PC-9 (cell line): ENCODE measurements around the gene SSR1. TPM values are rescaled to one million over a fixed set of nuclear protein-coding genes. Genes with fewer than 3 reads are reported as not detected.

Experiments used
- BruUV-seq: library from RNA; stranded (reverse); fragments of 400-500 nt; replicated peaks from 2 replicates; lab custom pipeline; 2021; lab: Mats Ljungman, UMichigan
- CTCF ChIA-PET: fragments of 300-600 bp; sonication (Branson Sonifier 250); formaldehyde crosslinking; loops from one replicate; lab custom pipeline; 2022; ENCODE audit warnings: antibody characterized with exemption; lab: Charles Lee
- POLR2A ChIA-PET: fragments of 300-600 bp; sonication (Branson Sonifier 250); formaldehyde crosslinking; loops from one replicate; lab custom pipeline; 2022; ENCODE audit warnings: antibody characterized with exemption; ENCODE audit not compliant: unreplicated experiment; lab: Charles Lee
- DNase-seq, 2 experiments: peaks; one replicate each; pipeline versions ENCODE4 v3.0.0 to v3.0.0-alpha.2; 2015 to 2022; ENCODE audit warnings: mixed read lengths in 1 of 2
- H2AFZ ChIP-seq: fragments of 200-600 bp; sonication (generic); 2 replicates; pipeline ENCODE4 v1.8.1; 2017; ENCODE audit warnings: antibody characterized with exemption
- H3F3A ChIP-seq: fragments of 200-600 bp; sonication (generic); 2 replicates; pipeline ENCODE4 v1.8.1; 2017; ENCODE audit warnings: antibody characterized with exemption, mild to moderate bottlenecking, low read depth; ENCODE audit not compliant: insufficient read depth
- H3K27ac ChIP-seq: fragments of 200-600 bp; sonication (generic); 2 replicates; pipeline ENCODE4 v1.6.1; 2016; ENCODE audit warnings: mixed run types
- H3K27me3 ChIP-seq: fragments of 200-600 bp; sonication (generic); 2 replicates; pipeline ENCODE4 v1.6.1; 2016; ENCODE audit warnings: low read depth, mixed run types; ENCODE audit not compliant: insufficient read depth
- H3K36me3 ChIP-seq: fragments of 200-600 bp; sonication (generic); 2 replicates; pipeline ENCODE4 v1.6.1; 2016; ENCODE audit warnings: low read depth, mixed run types
- H3K4me1 ChIP-seq: fragments of 200-600 bp; sonication (generic); replicated peaks from 2 replicates; pipeline ENCODE4 v1.6.1; 2016; ENCODE audit warnings: mixed run types; ENCODE audit not compliant: insufficient read depth
- H3K4me2 ChIP-seq: fragments of 200-600 bp; sonication (generic); 2 replicates; pipeline ENCODE4 v1.6.1; 2017; ENCODE audit warnings: mixed run types
- H3K4me3 ChIP-seq: fragments of 200-600 bp; sonication (generic); 2 replicates; pipeline ENCODE4 v1.6.1; 2016; ENCODE audit warnings: mixed run types
- H3K79me2 ChIP-seq: fragments of 200-600 bp; sonication (generic); 2 replicates; pipeline ENCODE4 v1.6.1; 2017; ENCODE audit warnings: low read depth, mixed run types
- H3K9me2 ChIP-seq: fragments of 200-600 bp; sonication (generic); 2 replicates; pipeline ENCODE4 v1.8.1; 2017; ENCODE audit warnings: mild to moderate bottlenecking; ENCODE audit not compliant: insufficient read depth
- H3K9me3 ChIP-seq: fragments of 200-600 bp; sonication (generic); 2 replicates; pipeline ENCODE4 v1.8.1; 2016; ENCODE audit warnings: low read depth; ENCODE audit not compliant: insufficient read depth
- H4K20me1 ChIP-seq: fragments of 200-600 bp; sonication (generic); 2 replicates; pipeline ENCODE4 v1.8.1; 2017; ENCODE audit not compliant: insufficient read depth
- CTCF ChIP-seq: fragments of 200-600 bp; sonication (generic); conservative IDR thresholded peaks from 2 replicates; pipeline ENCODE4 v1.6.1; 2017; ENCODE audit warnings: mixed run types, antibody characterized with exemption, mild to moderate bottlenecking, moderate library complexity
- EZH2 ChIP-seq: fragments of 200-600 bp; sonication (generic); IDR thresholded peaks from 2 replicates; pipeline ENCODE4 v1.8.0; 2017; ENCODE audit warnings: antibody characterized with exemption, low read depth
- intact Hi-C: fragments of 100-400 bp; cut with micrococcal nuclease; formaldehyde crosslinking; loops from one replicate; pipeline ENCODE4 v1.10.0; 2022; ENCODE audit not compliant: unreplicated experiment
- total RNA-seq: library from RNA; stranded (reverse); gene quantifications from 2 replicates; pipeline ENCODE4 v1.2.3, GENCODE V29; 2021

The SSR1 gene
- total RNA-seq, 1 experiment from 2014 or later = 118 TPM

- DNase-seq = peak; percentile 64 to 68
- CTCF ChIA-PET = interaction anchor here (0.6 to 1.1 kb wide), 3 partner anchors 55 to 539 kb away, joined by 3 to 8 read pairs (median 4); no protein-coding TSS in a partner anchor
- no peaks in the 10 kb centered on the region for H3K9me3 ChIP-seq
- TF ChIP-seq CTCF (no peak), EZH2 (no peak)
- H2AFZ ChIP-seq = no peak overlapping the region
- no peaks in the 10 kb centered on the region for H3K9me2 ChIP-seq
- peaks cover 44% of the 10 kb centered on the region for H3K4me1 ChIP-seq
- peak overlapping the region; percentile 24; the same call in 1 of the 2 replicates for H3K4me3 ChIP-seq
- POLR2A ChIA-PET = interaction anchor here (0.7 kb wide), 3 partner anchors 89 to 536 kb away, joined by 3 to 4 read pairs (median 3); no protein-coding TSS in a partner anchor
- no TSS peak for BruUV-seq
- no peaks in the 10 kb centered on the region for H4K20me1 ChIP-seq
- intact Hi-C loops = loop anchor here (1.0 to 5.0 kb wide), 3 partner anchors 34 to 123 kb away; no protein-coding TSS in a partner anchor
- H3K79me2 ChIP-seq = peaks cover 29% of the 10 kb centered on the region
- peaks cover 28% of the 10 kb centered on the region; the same call in 1 of the 2 replicates for H3F3A ChIP-seq
- H3K27ac ChIP-seq = peak overlapping the region; percentile 85
- H3K36me3 ChIP-seq = no peaks in the 10 kb centered on the region; the same call in 1 of the 2 replicates
- H3K4me2 ChIP-seq = peak overlapping the region; percentile 66
- no peaks in the 10 kb centered on the region for H3K27me3 ChIP-seq
Observed at GRCh38 chr6:7235712-7236305, 77.2 kb downstream of the SSR1 start.

GRCh38 chr6:7234547-7234946 lies 78.5 kb downstream of the SSR1 start:
- H3K4me3 ChIP-seq = no peak overlapping the region
- H3K27me3 ChIP-seq = no peaks in the 10 kb centered on the region
- no peak for DNase-seq
- ChIA-PET POLR2A (interaction anchor here (0.6 kb wide), 1 partner anchor 410 kb away, joined by 3 read pairs; no protein-coding TSS in a partner anchor), CTCF (no interaction called here)
- H3K27ac ChIP-seq = peak overlapping the region; percentile 85; the same call in 1 of the 2 replicates
- no peaks in the 10 kb centered on the region for H4K20me1 ChIP-seq
- TF ChIP-seq EZH2 (no peak), CTCF (no peak)
- H3K9me2 ChIP-seq = no peaks in the 10 kb centered on the region
- no peaks in the 10 kb centered on the region for H3K9me3 ChIP-seq
- no peaks in the 10 kb centered on the region; the same call in 1 of the 2 replicates for H3K36me3 ChIP-seq
- H3K4me1 ChIP-seq = peaks cover 44% of the 10 kb centered on the region
- H3F3A ChIP-seq = peaks cover 25% of the 10 kb centered on the region; the same call in 1 of the 2 replicates
- H3K4me2 ChIP-seq = 0 out of 2 replicates have a peak overlapping the region, but pooled peaks have one; percentile 66
- peaks cover 29% of the 10 kb centered on the region for H3K79me2 ChIP-seq
- intact Hi-C loops = loop anchor here (2.0 kb wide), 1 partner anchor 122 kb away; no protein-coding TSS in a partner anchor
- BruUV-seq = no TSS peak
- no peak overlapping the region for H2AFZ ChIP-seq

GRCh38 chr6:7232351-7232750 lies 80.6 kb downstream of the SSR1 start:
- Histone ChIP-seq H3K9me2 (no peaks in the 10 kb centered on the region), H3K27me3 (no peaks in the 10 kb centered on the region), H4K20me1 (no peaks in the 10 kb centered on the region), H3K36me3 (no peaks in the 10 kb centered on the region; the same call in 1 of the 2 replicates), H3K4me3 (no peak overlapping the region), H3K9me3 (no peaks in the 10 kb centered on the region), H3K27ac (no peak overlapping the region), H2AFZ (no peak overlapping the region), H3K4me1 (peaks cover 39% of the 10 kb centered on the region), H3K4me2 (no peak overlapping the region), H3F3A (peaks cover 25% of the 10 kb centered on the region; the same call in 1 of the 2 replicates), H3K79me2 (peaks cover 12% of the 10 kb centered on the region)
- ChIA-PET POLR2A (no interaction called here), CTCF (no interaction called here)
- BruUV-seq = no TSS peak
- no peak for DNase-seq
- intact Hi-C loops = no loop called here
- no peak for TF ChIP-seq EZH2
- TF ChIP-seq CTCF = no peak
